Peyer's patch (tissue), 4 donors: Measurements from ENCODE around the gene ANKS3. TPM values are rescaled to one million over a fixed set of nuclear protein-coding genes. Genes with fewer than 3 reads are reported as not detected.

Experiments
- DNase-seq, 3 donors: peaks; one replicate each; pipeline ENCODE4 v3.0.0-alpha.2; 2017 to 2019
- H3K27ac ChIP-seq, 4 donors: fragments of 200-600 bp; sonication (generic); one replicate each; pipeline ENCODE4 v1.5.1; 2016 to 2019
- H3K27me3 ChIP-seq, 2 donors: fragments of 200-600 bp; sonication (generic); one replicate each; pipeline ENCODE4 v1.5.1; 2019
- H3K36me3 ChIP-seq, 3 donors: fragments of 200-600 bp; sonication (generic); one replicate each; pipeline ENCODE4 v1.5.1; 2016 to 2019
- H3K4me1 ChIP-seq, 4 donors: fragments of 200-600 bp; sonication (generic); one replicate each; pipeline ENCODE4 v1.5.1; 2016 to 2019
- H3K4me3 ChIP-seq, 4 donors: fragments of 200-600 bp; sonication (generic); 1 replicate in 3 of 4; 2 replicates in 1 of 4; pipeline ENCODE4 v1.5.1; 2016 to 2019; ENCODE audit warnings: mild to moderate bottlenecking in 1 of 4
- H3K9me3 ChIP-seq, 4 donors: fragments of 200-600 bp; sonication (generic); one replicate each; pipeline ENCODE4 v1.5.1; 2016 to 2019; ENCODE audit warnings: mild to moderate bottlenecking in 1 of 4
- CTCF ChIP-seq, 6 experiments: fragments of 450-650 bp in 4 of 6; fragments of 200-600 bp in 2 of 6; sonication (generic) in 1 of 6; IDR thresholded peaks; one replicate each; pipeline ENCODE4 v1.5.1; 2017 to 2019; ENCODE audit warnings: antibody characterized with exemption in 6 of 6, mild to moderate bottlenecking in 3 of 6, moderate library complexity in 1 of 6
- POLR2A ChIP-seq, 2 donors: fragments of 450-650 bp; IDR thresholded peaks; one replicate each; pipeline ENCODE4 v1.5.1; 2017; ENCODE audit warnings: antibody characterized with exemption in 2 of 2, mild to moderate bottlenecking in 2 of 2, moderate library complexity in 2 of 2
- total RNA-seq, 4 donors: library from RNA; depleted of rRNA; stranded (reverse); fragments of >200 nt; gene quantifications; one replicate each; pipeline ENCODE4 v1.1.0, GENCODE V29; 2016

The ANKS3 gene
- total RNA-seq, 4 donors from 2014 or later, result 20.8 to 42.9 (median 36.6) TPM

- no peaks in the 10 kb centered on the region for H3K4me1 ChIP-seq
- H3K4me3 ChIP-seq, result no peak overlapping the region
- H3K36me3 ChIP-seq, result peaks cover 0 to 74% (median 0%) of the 10 kb centered on the region in 3 donors
- H3K27me3 ChIP-seq, result no peaks in the 10 kb centered on the region
- no peak overlapping the region for H3K27ac ChIP-seq
- no peak for DNase-seq
- TF ChIP-seq CTCF (IDR thresholded peaks at IDR 0.05) (no peak), POLR2A (IDR thresholded peaks at IDR 0.05) (no peak)
- no peaks in the 10 kb centered on the region for H3K9me3 ChIP-seq
These were observed 32.1 kb downstream of the ANKS3 start for GRCh38 chr16:4701791-4702465.

- H3K4me3 ChIP-seq, result no peak overlapping the region
- no peaks in the 10 kb centered on the region for H3K9me3 ChIP-seq
- TF ChIP-seq CTCF (IDR thresholded peaks at IDR 0.05), result no peak
- TF ChIP-seq POLR2A (IDR thresholded peaks at IDR 0.05), result no peak
- no peaks in the 10 kb centered on the region for H3K27me3 ChIP-seq
- peaks cover 0 to 74% (median 0%) of the 10 kb centered on the region in 3 donors for H3K36me3 ChIP-seq
- no peaks in the 10 kb centered on the region for H3K4me1 ChIP-seq
- H3K27ac ChIP-seq, result no peak overlapping the region
- DNase-seq, result no peak
These were observed 32.9 kb downstream of the ANKS3 start for GRCh38 chr16:4700997-4701743.

- H3K27ac ChIP-seq, result no peak overlapping the region
- no peaks in the 10 kb centered on the region for H3K27me3 ChIP-seq
- no peaks in the 10 kb centered on the region for H3K9me3 ChIP-seq
- peak in 1 of 3 donors; percentile 51 for DNase-seq
- TF ChIP-seq POLR2A (IDR thresholded peaks at IDR 0.05) (no peak), CTCF (IDR thresholded peaks at IDR 0.05) (no peak)
- H3K4me3 ChIP-seq, result no peak overlapping the region
- H3K4me1 ChIP-seq, result no peaks in the 10 kb centered on the region
- peaks cover 0 to 77% (median 0%) of the 10 kb centered on the region in 3 donors for H3K36me3 ChIP-seq
These were observed 33.6 kb downstream of the ANKS3 start for GRCh38 chr16:4700380-4700996.

- no peak overlapping the region for H3K27ac ChIP-seq
- H3K36me3 ChIP-seq, result peaks cover 0 to 75% (median 0%) of the 10 kb centered on the region in 3 donors
- H3K9me3 ChIP-seq, result no peaks in the 10 kb centered on the region
- no peaks in the 10 kb centered on the region for H3K27me3 ChIP-seq
- TF ChIP-seq CTCF (IDR thresholded peaks at IDR 0.05), result no peak
- no peak for TF ChIP-seq POLR2A (IDR thresholded peaks at IDR 0.05)
- no peak for DNase-seq
- no peak overlapping the region for H3K4me3 ChIP-seq
- H3K4me1 ChIP-seq, result peaks cover 4 to 13% (median 8%) of the 10 kb centered on the region in 4 donors
These were observed 35.0 kb downstream of the ANKS3 start for GRCh38 chr16:4699046-4699556.

GRCh38 chr16:4698321-4699045 is 35.6 kb downstream of the ANKS3 start:
- Histone ChIP-seq H3K9me3 (no peaks in the 10 kb centered on the region), H3K4me1 (peaks cover 4 to 13% (median 9%) of the 10 kb centered on the region in 4 donors), H3K4me3 (no peak overlapping the region), H3K36me3 (peaks cover 0 to 72% (median 0%) of the 10 kb centered on the region in 3 donors), H3K27ac (no peak overlapping the region), H3K27me3 (no peaks in the 10 kb centered on the region)
- peak in 1 of 3 donors; percentile 47 for DNase-seq
- TF ChIP-seq CTCF (IDR thresholded peaks at IDR 0.05) (no peak), POLR2A (IDR thresholded peaks at IDR 0.05) (no peak)
